NCI-H69 (cell line): Measurements from ENCODE around the gene B4GALT4.
A peak's percentile ranks its signal among the peaks of the same experiment; 100 is the strongest.
"Not testable (repeated sequence)": the region's sequence is repeated elsewhere in the genome, so short reads cannot be mapped to it uniquely, and the experiment has no call there.

Experiments used
- DNase-seq: peaks from one replicate; lab custom pipeline; 2025; lab: John Stamatoyannopoulos, UW

Gene B4GALT4, protein sequence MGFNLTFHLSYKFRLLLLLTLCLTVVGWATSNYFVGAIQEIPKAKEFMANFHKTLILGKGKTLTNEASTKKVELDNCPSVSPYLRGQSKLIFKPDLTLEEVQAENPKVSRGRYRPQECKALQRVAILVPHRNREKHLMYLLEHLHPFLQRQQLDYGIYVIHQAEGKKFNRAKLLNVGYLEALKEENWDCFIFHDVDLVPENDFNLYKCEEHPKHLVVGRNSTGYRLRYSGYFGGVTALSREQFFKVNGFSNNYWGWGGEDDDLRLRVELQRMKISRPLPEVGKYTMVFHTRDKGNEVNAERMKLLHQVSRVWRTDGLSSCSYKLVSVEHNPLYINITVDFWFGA

DNA sequence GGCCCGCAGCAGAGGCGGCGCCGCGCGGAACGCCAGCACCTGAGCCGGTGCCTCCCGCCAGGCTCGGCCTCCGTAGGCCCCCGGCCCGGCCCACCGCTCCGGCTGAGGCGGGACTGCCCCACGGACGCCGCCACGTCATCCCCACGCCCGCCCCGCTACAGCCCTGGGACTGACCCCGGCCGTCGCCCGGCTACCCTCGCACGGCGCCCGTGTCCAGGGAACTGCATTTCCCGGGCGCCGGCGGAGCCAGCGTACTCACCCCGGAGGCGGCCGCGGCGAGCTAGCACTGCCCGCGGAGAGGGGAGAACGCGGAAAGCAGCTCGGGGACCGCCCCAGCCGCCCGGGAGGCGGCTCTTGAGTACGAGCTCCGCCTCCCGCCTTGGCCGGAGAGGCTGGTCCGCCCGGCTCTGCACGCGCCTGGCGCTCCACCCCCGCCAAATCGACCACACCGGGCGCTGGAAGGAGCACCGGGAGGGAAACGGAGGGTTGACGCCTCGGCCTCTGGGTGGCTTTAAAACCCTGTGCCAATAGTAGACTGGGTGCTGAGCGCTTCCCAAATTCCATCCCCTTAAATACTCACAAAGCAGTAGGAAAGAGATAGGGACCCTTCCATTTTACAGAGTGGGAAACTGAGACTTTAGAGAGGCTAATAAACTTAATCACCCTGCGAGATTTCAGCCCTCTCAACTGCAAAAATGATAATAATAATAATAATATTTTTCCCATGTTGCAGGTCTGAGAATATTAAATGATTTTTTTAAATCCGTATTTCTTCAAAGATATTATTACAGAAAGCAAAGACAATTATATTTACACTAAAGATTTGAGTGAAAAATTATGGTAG lies at the start of gene B4GALT4:
Gene B4GALT4, minus strand, starts transcription at position 288 of the 844 bp plus-strand sequence. CDS start 10,779 bp downstream, outside the sequence.
- peak; percentile 76 for DNase-seq

DNA sequence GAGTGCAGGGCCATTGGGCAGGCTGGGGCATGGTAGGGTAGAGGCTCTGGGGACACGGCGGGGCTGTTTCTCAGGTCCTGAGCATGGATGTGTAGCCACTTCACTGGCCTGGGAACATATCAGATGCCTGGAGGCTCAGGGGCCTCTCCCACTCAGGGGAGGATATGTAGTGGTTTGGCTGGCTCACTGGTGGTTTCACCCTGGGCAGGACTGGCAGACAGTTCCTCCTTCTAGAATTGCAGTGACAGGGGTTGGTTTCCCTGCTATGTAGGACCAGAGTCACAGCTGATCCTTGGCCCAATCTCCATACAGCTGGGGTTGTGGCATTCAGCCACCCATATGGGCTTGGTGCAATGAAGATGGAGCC lies 48.7 kb upstream of the B4GALT4 start:
- DNase-seq, result no peak

DNA sequence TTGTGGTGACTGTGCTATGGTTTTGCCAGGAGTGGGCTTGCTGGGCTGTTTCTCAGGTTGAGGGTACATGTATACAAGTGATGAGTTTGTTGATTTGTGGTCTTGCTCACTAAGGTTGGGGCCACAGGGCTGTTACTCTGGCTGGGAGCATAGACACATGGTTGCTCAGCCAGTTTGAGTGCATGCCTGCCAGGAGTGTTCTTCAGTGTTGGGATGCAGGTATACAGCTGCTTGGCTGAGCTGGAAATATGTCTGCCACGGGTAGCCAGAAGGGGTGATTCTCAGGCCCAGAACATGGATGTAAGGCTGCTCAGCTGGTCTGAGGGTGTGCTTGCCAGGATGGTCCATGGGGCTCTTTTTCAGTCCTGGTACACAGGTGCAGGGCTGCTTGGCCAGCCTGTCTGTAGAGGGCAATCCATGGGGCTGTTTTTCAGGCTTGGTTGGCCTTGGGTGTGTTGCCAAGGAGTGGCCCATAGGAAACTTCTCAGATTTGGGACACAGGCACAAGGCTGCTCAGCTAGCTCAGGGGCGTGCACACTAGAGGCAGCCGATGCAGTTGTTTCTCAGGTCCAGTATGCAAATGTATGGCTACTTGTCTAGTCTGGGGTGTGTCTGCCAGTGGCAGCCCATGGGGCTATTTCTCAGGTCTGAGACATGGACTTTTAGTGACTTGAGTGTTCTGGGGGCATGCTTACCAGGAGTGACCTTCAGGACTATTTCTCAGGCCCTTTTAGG lies 48.2 kb upstream of the B4GALT4 start:
- no peak for DNase-seq

DNA sequence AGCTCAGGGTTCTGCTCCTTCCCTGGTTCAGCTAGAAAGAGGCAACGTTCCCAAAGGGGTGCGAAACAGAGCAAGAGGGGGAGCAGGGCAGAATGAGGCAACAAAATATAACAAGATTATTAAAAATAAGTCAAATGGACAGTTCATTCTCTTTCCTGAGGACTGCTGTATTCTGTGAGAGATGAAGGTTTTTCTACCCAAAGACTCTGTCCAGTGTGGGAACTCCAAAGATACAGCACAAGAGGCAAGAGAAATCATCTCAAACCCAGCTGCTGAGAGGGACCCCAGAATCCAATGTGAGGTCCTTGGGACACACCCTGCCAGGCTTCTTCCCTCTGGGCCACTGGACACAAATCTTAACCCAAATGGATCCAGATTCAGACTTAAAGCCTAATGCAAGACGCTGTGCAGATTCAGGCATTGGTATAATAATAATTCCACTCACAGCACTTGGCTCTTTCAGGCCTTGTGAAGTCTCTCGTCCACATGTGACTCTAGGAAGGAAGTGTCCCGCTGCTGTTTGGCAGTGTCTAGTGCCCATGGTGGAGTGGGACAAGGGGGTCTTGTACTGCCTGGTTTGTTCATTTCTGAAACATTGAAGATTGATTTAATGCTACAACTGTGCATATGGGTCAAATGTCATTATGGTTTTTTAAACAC lies 39.0 kb upstream of the B4GALT4 start:
- DNase-seq, result no peak

DNA sequence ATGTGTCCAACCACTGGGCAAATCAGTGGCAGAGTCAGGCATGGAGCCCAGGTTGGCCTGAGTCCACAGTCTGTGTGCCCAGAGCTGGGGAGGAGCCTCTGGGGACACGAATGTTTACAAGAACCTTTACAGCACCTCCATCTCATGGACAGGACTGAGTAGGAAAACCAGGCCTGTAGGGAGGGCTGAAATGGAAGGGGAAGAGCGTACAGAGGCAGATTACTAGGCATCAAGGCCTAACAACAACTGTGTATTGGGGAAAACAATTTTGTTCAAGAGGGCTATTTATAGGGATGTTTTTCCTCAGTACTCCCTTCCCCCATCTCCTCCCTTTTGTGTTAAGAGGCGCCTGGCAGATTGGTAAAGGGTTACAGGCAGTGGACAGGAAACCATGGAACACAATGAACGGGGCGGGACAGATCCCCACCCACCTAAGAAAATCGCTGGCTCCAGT lies 38.5 kb upstream of the B4GALT4 start:
- DNase-seq, result peak; percentile 28

DNA sequence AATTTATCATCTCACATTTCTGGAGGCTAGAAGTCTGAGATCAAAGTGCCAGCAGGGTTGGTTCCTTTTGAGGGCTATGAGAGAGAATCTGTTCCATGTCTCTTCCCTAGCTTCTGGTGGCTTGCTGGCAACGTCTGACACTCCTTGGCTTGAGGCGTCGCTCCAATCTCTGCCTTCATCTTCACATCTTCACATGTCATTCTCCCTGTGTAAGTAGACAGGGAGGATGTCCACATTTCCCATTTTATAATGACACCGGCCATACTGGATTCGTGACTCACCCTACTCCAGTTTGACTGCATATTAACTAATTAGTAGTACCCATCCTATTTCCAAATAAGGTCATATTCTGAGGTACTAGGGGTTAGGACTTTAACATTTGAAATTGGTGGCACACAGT lies 36.0 kb upstream of the B4GALT4 start:
- no peak for DNase-seq

DNA sequence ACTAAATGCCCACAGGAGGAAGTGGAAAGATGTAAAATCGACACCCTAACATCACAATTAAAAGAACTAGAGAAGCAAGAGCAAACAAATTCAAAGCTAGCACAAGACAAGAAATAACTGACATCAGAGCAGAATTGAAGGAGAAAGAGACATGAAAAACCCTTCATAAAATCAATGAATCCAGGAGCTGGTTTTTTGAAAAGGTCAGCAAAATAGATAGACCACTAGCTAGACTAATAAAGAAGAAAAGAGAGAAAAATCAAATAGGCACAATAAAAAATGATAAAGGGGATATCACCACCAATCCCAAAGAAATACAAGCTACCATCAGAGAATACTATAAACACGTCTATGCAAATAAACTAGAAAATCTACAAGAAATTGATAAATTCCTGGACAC lies 29.5 kb upstream of the B4GALT4 start:
- not testable (repeated sequence) for DNase-seq

GRCh38 chr3:119261055-119261454 lies 20.4 kb upstream of the B4GALT4 start:
- no peak for DNase-seq

DNA sequence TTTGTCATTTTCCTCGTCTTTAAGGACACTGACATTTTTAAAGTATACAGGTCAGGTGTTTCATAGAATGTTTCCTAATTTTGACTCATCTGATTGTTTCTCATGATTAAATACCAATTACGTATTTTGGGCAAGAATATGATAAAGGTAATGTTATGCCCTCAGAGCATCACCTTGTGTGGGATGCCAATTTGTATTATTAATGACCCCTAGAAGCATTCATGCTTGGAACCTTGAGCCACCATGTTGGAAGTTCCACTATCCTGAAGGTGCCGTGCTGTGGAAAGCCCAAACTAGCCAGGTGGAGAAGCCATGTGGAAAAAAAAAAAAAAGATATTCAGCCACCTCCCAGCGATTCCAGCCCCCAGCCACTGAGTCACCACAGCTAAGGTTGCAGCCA lies 19.1 kb upstream of the B4GALT4 start:
- no peak for DNase-seq

DNA sequence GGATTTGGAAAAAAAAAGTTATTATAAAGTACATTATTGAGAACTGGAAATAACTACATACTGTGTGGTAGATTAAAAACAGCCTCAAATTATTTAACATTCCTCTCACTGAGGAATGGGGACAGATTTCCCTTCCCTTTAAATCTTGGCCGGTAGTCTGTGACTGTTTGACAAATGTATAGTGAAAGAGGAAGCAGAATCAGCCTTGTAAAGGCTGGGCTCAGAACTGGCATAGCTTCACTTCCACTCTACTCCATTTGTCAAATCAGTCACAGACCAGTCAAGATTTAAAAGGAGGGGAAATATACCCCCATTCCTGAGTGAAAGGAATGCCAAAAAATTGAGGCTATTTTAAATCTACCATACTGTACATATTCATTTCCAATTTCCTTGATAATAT lies 18.2 kb upstream of the B4GALT4 start:
- DNase-seq, result no peak

DNA sequence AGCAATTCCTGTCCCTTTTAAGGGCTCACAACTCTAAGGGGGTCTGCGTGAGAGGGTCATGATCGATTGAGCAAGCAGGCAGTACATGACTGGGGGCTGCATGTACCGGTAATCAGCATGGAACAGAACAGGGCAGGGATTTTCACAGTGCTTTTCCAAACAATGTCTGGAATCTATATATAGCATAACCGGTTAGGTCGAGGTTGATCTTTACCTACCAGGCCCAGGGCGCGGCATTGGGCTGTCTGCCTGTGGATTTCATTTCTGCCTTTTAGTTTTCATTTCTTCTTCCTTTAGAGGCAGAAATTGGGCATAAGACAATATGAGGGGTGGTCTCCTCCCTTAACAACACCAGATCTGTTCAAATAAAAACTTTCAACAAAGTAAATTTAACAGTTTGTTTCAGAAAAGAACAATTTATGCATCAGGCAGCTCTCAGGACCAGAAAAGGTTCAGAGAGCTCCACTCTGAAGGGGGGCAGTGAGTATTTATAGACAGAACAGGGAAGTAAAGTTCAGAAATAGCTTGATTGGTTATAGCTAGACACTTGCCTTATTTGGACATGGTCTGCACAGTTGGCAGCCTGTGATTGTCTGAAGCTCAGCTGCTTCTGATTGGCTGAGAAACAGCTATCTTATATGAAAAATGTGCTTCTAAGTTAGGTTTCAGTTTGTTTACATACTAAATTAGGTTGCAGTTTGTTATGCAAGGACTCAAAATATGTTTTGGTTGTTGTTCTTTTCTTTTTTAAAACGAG lies 17.2 kb upstream of the B4GALT4 start:
- no peak for DNase-seq

DNA sequence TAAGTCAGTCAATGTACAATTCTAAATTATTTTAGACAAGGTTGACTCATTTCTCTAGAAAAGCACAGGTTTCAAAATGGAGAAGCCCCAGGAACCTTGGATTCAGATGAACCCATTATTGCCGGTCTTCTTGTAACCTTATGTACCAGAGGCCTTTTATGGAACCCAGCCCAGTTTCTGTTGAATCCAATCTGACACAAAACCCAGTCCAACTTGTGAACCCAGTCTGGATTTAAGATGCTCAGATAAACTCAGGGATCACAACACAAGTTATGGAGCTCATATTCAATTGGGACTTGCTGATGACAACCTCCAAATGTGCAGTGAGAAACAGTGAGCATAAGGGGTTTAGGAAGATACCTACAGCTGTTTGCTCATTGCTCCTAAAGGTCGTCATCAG lies 16.4 kb upstream of the B4GALT4 start:
- no peak for DNase-seq

DNA sequence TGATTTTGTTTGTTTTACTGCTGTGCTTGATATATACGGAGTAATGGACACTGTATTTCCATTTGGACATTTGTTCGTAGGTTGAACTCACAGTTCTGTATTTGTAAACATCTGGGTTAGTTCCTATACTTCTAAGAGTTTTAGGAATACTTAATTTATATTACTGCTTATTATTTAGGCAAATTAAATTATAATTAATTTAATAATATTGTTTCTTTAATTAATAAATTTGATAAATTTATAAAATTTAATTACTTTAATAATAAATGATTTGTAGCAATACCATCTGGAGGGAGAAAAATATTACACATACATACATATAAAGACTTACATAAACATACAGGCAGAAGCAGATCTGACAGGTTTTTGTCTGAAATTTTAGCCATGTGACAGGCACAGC lies 14.5 kb upstream of the B4GALT4 start:
- no peak for DNase-seq

- DNase-seq, result no peak
These were observed 5.1 kb upstream of the B4GALT4 start for GRCh38 chr3:119245778-119246177.

DNA sequence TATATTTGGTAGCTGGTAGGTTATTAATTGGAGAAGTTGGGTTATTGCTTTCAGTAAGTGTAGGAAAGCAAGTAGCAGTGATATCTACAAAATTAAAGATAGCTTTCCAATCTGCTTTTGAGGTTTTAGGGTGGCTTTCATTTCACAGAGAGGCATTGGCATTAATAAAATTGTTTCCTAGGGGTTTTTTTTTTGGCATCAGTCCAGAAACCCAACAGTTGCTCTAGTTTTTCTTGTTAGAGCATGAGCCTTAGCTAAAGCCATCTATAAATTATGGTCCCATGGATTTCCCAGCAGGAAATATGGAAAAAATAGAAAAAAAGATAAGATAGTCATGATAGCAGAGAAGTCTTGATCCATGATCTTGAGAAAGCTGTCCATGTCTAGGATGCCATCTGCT lies 3.0 kb upstream of the B4GALT4 start:
- no peak for DNase-seq

- not testable (repeated sequence) for DNase-seq
These were observed 2.4 kb upstream of the B4GALT4 start for GRCh38 chr3:119243058-119243529.

DNA sequence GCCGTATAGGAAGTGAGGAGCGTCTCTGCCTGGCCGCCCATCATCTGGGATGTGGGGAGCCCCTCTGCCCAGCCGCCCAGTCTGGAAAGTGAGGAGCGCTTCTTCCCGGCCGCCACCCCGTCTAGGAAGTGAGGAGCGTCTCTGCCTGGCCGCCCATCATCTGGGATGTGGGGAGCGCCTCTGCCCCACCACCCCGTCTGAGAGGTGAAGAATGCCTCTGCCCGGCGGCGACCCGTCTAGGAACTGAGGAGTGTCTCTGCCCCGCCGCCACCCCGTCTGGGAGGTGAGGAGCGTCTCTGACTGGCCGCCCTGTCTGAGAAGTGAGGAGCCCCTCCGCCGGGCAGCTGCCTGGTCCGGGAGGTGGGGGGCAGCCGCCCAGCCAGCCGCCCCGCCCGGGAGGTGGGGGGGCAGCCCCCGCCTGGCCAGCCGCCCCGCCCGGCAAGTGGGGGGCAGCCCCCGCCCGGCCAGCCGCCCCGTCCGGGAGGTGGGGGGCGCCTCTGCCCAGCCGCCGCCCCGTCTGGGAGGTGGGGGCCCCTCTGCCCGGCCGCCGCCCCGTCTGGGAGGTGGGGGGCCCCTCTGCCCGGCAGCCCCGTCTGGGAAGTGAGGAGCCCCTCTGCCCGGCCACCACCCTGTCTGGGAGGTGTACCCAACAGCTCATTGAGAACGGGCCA lies 1.8 kb upstream of the B4GALT4 start:
- not testable (repeated sequence) for DNase-seq

GRCh38 chr3:119240101-119240590 lies 532 bp downstream of the B4GALT4 start:
- no peak for DNase-seq

- DNase-seq, result no peak
These were observed 1.4 kb downstream of the B4GALT4 start for GRCh38 chr3:119239206-119239820.

GRCh38 chr3:119238363-119238762 lies 2.3 kb downstream of the B4GALT4 start:
- DNase-seq, result no peak
